ENCODE data around the gene AIFM3. TPM values are rescaled to one million over a fixed set of nuclear protein-coding genes. Genes with fewer than 3 reads are reported as not detected.

The AIFM3 gene
- total and polyA plus RNA-seq, 11 donors = 0.25 to 3.0 (median 0.49) TPM; not detected in 2

DNA sequence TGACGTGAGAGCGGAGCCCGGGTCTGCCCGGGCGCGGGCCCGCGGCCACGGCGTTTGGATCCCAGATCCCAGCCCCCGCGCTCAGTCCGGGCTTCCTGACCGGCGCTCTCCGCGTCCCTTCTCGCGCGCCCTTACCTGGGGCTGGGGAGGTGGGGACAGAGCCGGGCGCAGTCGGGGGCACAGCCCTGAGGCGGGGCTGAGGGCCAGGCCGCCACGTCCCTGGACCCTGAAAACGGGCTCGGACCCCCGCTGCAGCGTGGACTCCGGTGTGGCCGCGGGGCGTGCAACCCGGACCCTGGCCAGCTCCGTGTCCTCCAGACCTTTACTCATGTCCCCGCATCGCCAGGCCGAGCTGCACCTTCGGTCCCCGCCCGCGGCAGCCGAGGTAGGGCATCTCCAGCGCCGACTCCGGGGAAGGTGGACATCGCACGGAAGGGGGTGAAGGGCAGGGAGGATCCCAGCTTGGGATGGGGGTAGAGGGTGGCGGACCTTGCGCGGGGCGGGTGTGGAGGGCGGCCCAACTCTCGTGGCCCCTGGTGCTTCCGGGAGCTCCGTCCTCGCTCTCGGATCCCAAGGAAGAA is 9.9 kb upstream of the AIFM3 start:
- H3K36me3 ChIP-seq = peaks cover 0 to 23% (median 16%) of the 10 kb centered on the region in 9 donors
- DNase-seq (peak in 1 of 5 donors; percentile 66), ATAC-seq (peak; percentile 14 to 53 (median 50))
- 4 to 5% (median 4%) methylated on average over 27 to 59 of the region's 59 CpGs; no CpG with 5 or more reads in 1 of the 4 donors for WGBS, 4 donors
- intact Hi-C loops (cut with DNase I) = no loop called here
- peak overlapping the region in 5 of 12 donors; percentile 29 to 75 (median 53) for H3K27ac ChIP-seq
- no peaks in the 10 kb centered on the region for H3K9me3 ChIP-seq
- H3K4me3 ChIP-seq = peak overlapping the region; percentile 33 to 85 (median 62)
- H3K27me3 ChIP-seq = no peaks in the 10 kb centered on the region
- peaks cover 0 to 23% (median 8%) of the 10 kb centered on the region in 12 donors for H3K4me1 ChIP-seq
- TF ChIP-seq POLR2A (IDR thresholded peaks at IDR 0.05) = no peak
- TF ChIP-seq, protein P1, sequence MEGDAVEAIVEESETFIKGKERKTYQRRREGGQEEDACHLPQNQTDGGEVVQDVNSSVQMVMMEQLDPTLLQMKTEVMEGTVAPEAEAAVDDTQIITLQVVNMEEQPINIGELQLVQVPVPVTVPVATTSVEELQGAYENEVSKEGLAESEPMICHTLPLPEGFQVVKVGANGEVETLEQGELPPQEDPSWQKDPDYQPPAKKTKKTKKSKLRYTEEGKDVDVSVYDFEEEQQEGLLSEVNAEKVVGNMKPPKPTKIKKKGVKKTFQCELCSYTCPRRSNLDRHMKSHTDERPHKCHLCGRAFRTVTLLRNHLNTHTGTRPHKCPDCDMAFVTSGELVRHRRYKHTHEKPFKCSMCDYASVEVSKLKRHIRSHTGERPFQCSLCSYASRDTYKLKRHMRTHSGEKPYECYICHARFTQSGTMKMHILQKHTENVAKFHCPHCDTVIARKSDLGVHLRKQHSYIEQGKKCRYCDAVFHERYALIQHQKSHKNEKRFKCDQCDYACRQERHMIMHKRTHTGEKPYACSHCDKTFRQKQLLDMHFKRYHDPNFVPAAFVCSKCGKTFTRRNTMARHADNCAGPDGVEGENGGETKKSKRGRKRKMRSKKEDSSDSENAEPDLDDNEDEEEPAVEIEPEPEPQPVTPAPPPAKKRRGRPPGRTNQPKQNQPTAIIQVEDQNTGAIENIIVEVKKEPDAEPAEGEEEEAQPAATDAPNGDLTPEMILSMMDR (IDR thresholded peaks at IDR 0.05) = no peak

DNA sequence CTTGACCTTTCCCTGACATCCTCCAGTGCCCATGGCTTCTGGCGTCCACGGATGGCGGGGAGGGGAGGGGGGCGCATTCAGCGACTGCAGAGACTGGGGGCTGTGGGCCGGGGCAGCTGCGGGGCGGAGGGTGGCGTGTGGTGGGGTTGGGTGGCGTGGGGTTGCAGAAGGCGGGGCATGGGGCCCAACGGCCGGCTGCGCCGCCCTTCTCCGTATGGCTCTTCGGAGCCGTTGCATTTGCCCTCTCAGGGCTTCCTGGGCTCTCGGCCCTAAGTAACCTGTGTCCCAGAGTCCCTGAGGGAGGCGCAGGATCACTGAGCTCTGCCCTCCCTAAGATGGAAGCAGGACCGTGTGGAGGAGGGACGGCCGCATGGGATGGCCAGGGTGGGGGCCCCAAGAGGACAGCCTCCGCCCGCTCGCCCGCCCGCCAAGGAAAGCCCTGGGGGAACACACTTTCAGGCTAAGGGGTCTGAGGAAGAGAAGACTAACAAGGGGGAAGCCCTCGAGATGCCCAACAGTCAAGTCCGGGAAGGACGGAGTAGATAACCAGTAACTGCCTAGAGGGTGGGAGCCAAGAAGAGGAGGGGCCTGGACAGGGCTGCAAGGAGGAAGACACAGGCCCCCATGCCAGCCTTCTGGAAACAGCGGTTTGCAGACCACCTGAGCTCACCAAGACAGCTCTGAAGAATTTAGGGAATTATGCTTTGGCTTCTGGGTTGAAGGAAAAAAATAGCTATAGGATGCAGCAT is 9.2 kb upstream of the AIFM3 start:
- ATAC-seq = peak; percentile 20 to 73 (median 68)
- Histone ChIP-seq H3K27ac (peak overlapping the region in 3 of 12 donors; percentile 46 to 58 (median 53)), H3K4me1 (peaks cover 0 to 23% (median 8%) of the 10 kb centered on the region in 12 donors), H3K9me3 (no peaks in the 10 kb centered on the region), H3K4me3 (peak overlapping the region; percentile 33 to 85 (median 62)), H3K36me3 (peaks cover 0 to 17% (median 10%) of the 10 kb centered on the region in 9 donors), H3K27me3 (peaks cover 0 to 4% (median 0%) of the 10 kb centered on the region in 9 donors)
- 2 to 6% (median 5%) methylated on average over 25 to 32 of the region's 32 CpGs for WGBS, 4 donors
- TF ChIP-seq, protein P1 (IDR thresholded peaks at IDR 0.05) = no peak
- no peak for TF ChIP-seq POLR2A (IDR thresholded peaks at IDR 0.05)
- intact Hi-C loops (cut with DNase I) = no loop called here
- peak in 3 of 5 donors; percentile 40 to 71 (median 52) for DNase-seq

DNA sequence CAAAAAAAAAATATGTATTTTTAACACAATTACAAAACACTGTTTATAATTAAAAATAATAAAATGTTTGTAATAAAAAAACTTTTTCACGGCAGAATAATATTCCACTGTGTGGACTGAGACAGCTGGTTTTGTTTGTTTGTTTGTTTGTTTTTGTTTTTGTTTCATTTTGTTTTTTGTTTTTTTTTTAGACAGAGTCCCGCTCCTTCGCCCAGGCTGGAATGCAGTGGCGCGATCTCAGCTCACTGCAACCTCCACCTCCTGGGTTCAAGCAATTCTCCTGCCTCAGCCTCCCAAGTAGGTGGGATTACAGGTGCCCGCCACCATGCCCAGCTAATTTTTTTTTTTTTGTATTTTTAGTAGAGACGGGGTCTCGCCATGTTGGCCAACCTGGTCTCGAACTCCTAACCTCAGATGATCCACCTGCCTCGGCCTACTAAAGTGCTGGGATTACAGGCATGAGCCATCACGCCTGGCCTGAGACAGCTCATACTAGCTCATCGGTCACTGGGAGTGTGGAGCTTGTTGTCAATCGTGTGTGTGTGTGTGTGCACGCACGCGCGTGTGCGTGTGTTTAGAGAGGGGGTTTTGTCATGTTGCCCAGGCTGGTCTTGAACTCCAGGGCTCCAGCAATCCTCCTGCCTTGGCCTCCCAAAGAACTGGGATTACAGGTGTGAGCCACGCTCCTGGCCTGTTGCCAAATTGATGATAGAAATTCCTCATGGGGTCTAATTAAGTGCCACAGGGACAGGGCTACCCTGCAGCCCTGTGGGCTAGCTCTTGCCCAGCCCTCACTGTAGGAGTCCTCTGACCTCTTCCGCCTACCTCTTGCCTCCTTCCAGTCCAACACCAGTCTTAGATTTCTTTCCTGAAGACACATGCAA is 7.2 kb upstream of the AIFM3 start:
- Histone ChIP-seq H3K27me3 (peaks cover 0 to 23% (median 9%) of the 10 kb centered on the region in 9 donors), H3K9me3 (no peaks in the 10 kb centered on the region), H3K4me3 (no peak overlapping the region), H3K27ac (no peak overlapping the region), H3K36me3 (no peaks in the 10 kb centered on the region), H3K4me1 (peaks cover 0 to 29% (median 11%) of the 10 kb centered on the region in 12 donors)
- intact Hi-C loops (cut with DNase I) = loop anchor here in 4 of 10 donors (5.0 to 10.0 kb wide), 5 partner anchors 43 to 115 kb away; partner anchors contain the start of genes CRKL (in 2 of the 4) and P2RX6 (in 1 of the 4)
- ATAC-seq (no peak), DNase-seq (peak in 1 of 5 donors; percentile 14)
- TF ChIP-seq POLR2A (IDR thresholded peaks at IDR 0.05) = no peak
- TF ChIP-seq, protein P1 (IDR thresholded peaks at IDR 0.05) = no peak
- 94 to 96% (median 95%) methylated on average over 20 of the region's 20 CpGs for WGBS, 4 donors
